ENCODE results near the gene ZSCAN20.

DNA sequence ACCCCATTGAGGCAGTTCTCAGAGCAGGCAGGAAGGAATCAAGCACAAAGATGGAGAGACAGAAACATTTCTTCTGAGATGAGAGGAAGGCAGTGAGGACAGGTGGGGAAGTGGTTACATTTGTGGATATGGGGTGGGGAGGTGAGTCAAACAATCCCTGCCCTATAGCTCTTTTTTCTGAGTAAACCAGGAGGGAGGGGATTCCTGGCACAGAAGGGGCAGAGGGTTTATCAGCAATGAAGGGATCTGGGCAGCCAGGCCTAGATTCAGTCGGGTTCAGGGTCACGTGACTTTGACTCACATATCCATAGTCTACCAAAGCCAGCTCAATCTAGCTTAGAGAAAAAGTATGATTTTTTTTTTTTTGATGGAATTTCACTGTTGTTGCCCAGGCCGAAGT lies 25.9 kb upstream of the ZSCAN20 start:
- TF ChIP-seq, protein P1, sequence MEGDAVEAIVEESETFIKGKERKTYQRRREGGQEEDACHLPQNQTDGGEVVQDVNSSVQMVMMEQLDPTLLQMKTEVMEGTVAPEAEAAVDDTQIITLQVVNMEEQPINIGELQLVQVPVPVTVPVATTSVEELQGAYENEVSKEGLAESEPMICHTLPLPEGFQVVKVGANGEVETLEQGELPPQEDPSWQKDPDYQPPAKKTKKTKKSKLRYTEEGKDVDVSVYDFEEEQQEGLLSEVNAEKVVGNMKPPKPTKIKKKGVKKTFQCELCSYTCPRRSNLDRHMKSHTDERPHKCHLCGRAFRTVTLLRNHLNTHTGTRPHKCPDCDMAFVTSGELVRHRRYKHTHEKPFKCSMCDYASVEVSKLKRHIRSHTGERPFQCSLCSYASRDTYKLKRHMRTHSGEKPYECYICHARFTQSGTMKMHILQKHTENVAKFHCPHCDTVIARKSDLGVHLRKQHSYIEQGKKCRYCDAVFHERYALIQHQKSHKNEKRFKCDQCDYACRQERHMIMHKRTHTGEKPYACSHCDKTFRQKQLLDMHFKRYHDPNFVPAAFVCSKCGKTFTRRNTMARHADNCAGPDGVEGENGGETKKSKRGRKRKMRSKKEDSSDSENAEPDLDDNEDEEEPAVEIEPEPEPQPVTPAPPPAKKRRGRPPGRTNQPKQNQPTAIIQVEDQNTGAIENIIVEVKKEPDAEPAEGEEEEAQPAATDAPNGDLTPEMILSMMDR (IDR thresholded peaks at IDR 0.05; ENCODE audit: low read depth, low read length, poor library complexity, severe bottlenecking), result no peak
- TF ChIP-seq EZH2phosphoT487 (IDR thresholded peaks at IDR 0.05; ENCODE audit: borderline replicate concordance, low read length), result no peak
